GM21528 (cell line): ENCODE measurements around the gene WDTC1.
"Not testable (repeated sequence)": the region's sequence is repeated elsewhere in the genome, so short reads cannot be mapped to it uniquely, and the experiment has no call there.

ENCODE experiments used
- ATAC-seq: cut with Tn5 transposase; IDR thresholded peaks from one replicate; pipeline ENCODE4 v1.9.1; 2021; ENCODE audit warnings: mild to moderate bottlenecking, moderate library complexity; ENCODE audit not compliant: unreplicated experiment, low FRiP score

Gene WDTC1

GRCh38 chr1:27234049-27234882, at the start of gene WDTC1:
WDTC1 (plus strand) TSS chr1:27234632; CDS start chr1:27261055, 26,423 bp downstream.
- peak; percentile 88 for ATAC-seq

GRCh38 chr1:27184665-27185064, 49.8 kb upstream of the WDTC1 start:
- ATAC-seq: not testable (repeated sequence)

GRCh38 chr1:27192039-27192529, 42.3 kb upstream of the WDTC1 start:
- ATAC-seq: no peak

GRCh38 chr1:27193194-27193593, 41.2 kb upstream of the WDTC1 start:
- ATAC-seq: no peak

GRCh38 chr1:27201295-27201694, 33.1 kb upstream of the WDTC1 start:
- no peak for ATAC-seq

- ATAC-seq: no peak
These were observed 30.5 kb upstream of the WDTC1 start for GRCh38 chr1:27203946-27204345.

GRCh38 chr1:27207238-27207637, 27.2 kb upstream of the WDTC1 start:
- not testable (repeated sequence) for ATAC-seq

GRCh38 chr1:27208143-27208850, 26.1 kb upstream of the WDTC1 start:
- not testable (repeated sequence) for ATAC-seq

GRCh38 chr1:27216466-27216865, 18.0 kb upstream of the WDTC1 start:
- ATAC-seq: no peak

GRCh38 chr1:27217401-27217800, 17.0 kb upstream of the WDTC1 start:
- ATAC-seq: no peak

- no peak for ATAC-seq
These were observed 15.7 kb upstream of the WDTC1 start for GRCh38 chr1:27218736-27219135.

GRCh38 chr1:27220096-27220495, 14.3 kb upstream of the WDTC1 start:
- ATAC-seq: no peak

- not testable (repeated sequence) for ATAC-seq
These were observed 13.5 kb upstream of the WDTC1 start for GRCh38 chr1:27220702-27221497.

GRCh38 chr1:27225621-27226020, 8.8 kb upstream of the WDTC1 start:
- ATAC-seq: no peak

GRCh38 chr1:27227765-27228164, 6.7 kb upstream of the WDTC1 start:
- ATAC-seq: no peak

- peak; percentile 25 for ATAC-seq
These were observed 774 bp upstream of the WDTC1 start for GRCh38 chr1:27233667-27234048.

GRCh38 chr1:27235827-27236226, 1.4 kb downstream of the WDTC1 start:
- no peak for ATAC-seq

GRCh38 chr1:27237112-27237511, 2.7 kb downstream of the WDTC1 start:
- ATAC-seq: no peak

GRCh38 chr1:27238032-27238431, 3.6 kb downstream of the WDTC1 start:
- ATAC-seq: no peak

- no peak for ATAC-seq
These were observed 7.2 kb downstream of the WDTC1 start for GRCh38 chr1:27241677-27242076.

GRCh38 chr1:27243665-27244064, 9.2 kb downstream of the WDTC1 start:
- not testable (repeated sequence) for ATAC-seq
